Stimulated activated CD4-positive, alpha-beta T cell treated with anti-CD3 and anti-CD28 coated beads, TNF-alpha, amount 100 ng/mL, for 4 hours (primary cell): Measurements from ENCODE around the gene TPP1.

ENCODE experiments used
- DNase-seq, 3 experiments: peaks; one replicate each; pipeline ENCODE4 v3.0.0-alpha.2; 2020; ENCODE audit warnings: low read depth in 3 of 3

The TPP1 gene

DNA sequence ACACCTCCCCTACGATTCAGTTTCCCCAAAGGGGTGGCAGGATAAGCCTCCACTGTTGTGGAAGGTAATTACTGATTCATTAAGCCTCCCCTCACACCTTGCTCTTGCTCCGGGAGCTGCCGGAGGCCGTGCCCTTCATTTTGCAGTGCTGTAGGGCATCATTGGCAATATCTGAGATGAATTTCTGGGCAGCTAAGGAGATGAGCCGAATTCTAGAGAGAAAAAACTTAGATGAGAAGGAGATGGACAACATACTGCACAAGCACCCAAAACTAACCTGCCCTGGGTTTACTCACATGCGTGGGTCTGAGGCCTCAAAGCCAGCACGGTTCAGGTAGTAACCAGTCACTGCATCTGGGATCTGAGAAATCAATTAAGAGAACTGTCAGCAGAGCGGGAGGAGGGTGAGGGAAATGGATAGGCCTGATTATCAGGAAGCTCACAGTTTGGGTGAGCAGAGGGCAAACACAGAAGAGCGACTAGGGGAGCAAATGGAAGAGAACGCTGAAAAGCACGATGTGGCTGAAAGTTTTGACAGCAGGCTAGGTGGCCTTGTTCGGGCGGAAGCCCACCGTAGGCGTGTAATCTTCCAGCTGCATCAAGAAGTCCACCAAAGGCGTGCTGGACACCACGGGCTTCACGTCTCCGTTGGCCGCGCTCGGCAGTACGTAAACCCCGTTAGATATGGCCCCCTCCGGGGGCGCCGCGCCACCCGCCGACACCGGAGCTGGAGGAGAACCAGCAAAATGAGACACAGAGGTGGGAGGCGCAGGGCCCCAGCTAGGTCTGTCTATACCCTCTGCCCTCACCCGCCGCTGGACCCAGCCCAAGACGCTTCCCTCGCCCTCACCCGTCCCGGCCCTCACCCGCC lies 7.9 kb downstream of the TPP1 start:
- DNase-seq = no peak

DNA sequence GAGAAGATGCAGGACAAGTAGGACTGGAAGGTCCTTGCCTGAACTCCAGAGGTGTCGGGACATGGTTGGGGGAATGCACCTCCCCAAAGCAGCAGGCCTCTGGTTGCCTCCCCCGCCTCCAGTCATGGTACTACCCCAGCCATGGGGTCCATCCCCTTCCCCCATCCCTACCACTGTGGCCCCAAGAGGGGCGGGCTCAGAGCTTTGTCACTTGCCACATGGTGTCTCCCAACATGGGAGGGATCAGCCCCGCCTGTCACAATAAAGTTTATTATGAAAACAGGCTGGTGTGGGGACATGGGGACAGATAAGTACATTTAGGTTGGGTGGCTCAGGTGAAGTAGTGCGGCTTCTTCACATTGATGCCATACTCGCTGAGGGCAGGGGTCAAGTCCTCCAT lies 8.6 kb downstream of the TPP1 start:
- DNase-seq = no peak

DNA sequence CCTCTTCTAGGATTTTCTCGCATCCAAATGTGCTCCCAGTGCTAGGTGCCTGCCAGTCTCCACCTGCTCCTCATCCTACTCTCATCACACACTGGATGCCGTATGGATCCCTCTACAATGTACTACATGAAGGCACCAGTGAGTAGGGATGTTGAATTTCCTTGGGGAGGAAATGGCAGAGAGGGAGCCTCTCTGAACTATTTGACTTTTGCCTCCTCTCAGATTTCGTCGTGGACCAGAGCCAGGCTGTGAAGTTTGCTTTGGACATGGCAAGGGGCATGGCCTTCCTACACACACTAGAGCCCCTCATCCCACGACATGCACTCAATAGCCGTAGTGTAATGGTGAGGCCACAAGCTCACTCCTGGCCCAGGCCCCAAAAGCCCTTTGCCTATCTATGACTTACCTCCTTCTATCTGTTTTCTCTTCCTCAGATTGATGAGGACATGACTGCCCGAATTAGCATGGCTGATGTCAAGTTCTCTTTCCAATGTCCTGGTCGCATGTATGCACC lies 9.7 kb downstream of the TPP1 start:
- DNase-seq = no peak

DNA sequence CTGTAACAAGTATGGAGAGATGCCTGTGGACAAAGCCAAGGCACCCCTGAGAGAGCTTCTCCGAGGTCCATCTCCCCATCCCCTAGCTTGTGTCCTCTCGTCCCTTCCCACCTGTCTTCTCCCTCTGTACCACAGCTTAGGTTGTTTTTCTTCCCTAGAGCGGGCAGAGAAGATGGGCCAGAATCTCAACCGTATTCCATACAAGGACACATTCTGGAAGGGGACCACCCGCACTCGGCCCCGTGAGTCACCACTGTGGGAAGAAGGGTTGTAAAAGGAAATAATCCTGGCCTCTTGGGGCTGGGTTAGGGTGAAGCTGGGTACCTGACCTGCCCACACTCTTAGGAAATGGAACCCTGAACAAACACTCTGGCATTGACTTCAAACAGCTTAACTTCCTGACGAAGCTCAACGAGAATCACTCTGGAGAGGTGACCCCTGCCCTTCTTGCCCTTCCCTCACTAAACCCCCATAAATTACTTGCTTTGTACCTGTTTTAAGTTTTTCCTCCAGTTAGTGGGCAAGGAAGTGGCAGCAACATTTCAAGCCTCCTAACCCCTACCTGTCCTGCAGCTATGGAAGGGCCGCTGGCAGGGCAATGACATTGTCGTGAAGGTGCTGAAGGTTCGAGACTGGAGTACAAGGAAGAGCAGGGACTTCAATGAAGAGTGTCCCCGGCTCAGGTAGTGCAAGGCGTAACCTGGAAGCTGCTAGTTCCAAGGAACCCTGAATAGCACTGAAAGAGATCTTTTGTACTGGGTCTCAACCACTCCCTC lies 10.3 kb downstream of the TPP1 start:
- DNase-seq = no peak

DNA sequence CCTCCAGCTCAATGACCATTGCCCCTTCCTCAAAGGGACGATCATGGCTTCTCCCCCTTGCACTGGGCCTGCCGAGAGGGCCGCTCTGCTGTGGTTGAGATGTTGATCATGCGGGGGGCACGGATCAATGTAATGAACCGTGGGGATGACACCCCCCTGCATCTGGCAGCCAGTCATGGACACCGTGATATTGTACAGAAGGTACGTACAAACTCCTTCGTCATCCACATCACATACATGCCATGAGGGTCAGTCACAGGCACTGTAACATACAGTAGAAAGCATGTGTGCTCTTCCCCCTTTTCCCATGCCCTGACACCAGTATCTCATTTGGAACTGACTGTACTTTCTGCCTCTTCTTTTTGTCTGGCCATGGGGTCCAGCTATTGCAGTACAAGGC lies 11.2 kb downstream of the TPP1 start:
- DNase-seq = no peak

DNA sequence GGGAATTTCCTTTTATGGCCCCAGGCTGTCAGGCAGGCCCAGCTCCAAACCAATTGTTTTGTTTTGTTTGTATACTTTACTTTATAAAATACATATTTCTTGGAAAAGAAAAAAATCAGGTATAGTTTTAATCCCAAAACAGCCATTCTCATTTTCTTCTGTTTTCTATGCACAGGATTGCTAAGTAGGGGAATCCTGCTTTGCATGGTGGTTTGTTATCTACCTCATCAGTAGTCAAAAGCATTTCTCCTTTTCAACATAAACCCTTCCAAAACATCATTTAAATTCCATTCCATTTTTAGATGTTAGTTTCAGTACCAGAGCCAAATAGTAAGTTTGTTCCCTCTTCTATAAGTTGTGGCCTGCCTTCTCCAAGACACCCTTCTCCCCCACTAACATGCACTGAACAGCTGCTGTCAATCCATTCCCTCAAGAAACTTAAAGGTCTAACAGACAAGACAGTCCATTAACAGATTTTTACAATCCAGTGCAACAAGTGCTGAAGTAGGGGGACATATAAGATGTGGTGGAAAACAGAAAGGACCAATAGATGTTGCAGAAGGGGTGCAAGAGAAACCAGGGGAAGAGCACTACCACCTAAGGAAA lies 11.9 kb downstream of the TPP1 start:
- DNase-seq = no peak

DNA sequence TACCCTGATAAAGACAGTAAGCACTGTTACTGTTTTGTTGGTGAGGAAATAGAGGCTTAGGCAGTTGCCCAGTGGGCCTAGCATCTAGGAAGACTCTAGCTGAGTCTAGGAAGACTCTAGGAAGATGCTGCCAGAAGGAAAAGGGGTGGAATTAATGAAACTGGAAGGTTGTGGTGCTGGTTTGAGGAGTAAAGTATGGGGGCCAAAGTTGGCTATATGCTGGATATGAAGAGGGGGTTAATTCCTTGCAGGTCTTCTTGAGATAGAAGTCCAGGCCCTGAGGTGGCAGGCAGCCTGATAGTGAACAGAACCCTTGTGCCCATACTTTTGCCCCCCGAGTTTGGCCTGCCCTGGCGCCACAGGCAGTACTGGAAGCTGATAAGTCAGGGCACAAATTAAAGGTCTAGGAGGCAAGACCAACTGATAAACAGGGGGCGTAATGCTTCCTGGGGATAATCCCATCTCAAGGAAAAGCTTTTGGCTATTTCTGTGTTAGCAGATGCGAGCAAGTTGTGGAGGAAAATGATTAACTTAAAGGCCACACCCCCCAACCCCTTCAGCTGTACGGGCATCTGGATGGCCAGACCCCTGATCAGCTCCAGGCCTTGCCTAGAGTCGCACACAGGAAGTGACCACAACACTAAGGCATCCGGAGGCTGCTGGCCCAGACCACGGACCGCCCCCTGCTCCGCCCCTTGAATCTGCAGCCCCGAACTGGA lies 12.6 kb downstream of the TPP1 start:
- DNase-seq = no peak

DNA sequence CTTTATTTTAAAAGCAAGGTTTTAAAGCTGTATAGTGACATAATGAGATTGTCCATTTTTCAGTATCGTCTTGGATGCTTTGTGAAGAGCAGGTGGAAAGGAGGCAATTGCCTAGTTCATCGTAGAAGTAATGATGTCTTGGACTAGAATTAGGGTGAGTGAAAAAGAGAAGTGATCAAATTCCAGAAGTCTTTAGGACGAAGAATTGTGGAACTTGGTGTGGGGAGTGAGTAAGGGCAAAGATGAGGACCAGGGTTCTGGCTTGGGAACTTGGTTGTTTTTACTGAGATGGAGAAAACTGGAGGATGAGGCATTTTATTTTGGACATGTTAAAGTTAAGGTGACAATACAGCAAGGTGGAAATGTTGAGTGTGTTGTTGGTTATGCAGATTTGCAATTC lies 14.4 kb downstream of the TPP1 start:
- no peak for DNase-seq

DNA sequence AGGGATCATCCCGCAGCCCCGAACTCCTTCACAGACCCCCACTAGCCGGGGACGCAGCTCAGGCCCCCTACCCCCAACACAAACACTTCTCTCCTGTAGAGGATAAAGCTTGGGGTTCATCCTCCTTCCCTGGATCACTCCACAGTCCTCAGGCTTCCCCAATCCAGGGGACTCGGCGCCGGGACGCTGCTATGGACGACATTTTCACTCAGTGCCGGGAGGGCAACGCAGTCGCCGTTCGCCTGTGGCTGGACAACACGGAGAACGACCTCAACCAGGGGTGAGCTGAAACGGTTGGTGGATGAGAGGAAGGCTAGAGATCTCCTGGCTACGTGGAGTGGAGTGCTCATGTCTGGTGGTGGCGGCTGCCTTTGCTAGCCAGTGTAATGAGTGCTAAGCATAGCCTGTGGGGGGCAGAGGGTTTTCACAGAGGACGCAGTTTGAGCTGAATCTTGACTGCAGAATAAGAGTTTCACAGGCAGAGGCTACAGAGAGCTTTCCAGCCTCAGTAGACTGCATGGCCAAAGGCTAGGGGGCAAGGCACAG lies 15.1 kb downstream of the TPP1 start:
- peak in 1 of 3 experiments; percentile 38 for DNase-seq

DNA sequence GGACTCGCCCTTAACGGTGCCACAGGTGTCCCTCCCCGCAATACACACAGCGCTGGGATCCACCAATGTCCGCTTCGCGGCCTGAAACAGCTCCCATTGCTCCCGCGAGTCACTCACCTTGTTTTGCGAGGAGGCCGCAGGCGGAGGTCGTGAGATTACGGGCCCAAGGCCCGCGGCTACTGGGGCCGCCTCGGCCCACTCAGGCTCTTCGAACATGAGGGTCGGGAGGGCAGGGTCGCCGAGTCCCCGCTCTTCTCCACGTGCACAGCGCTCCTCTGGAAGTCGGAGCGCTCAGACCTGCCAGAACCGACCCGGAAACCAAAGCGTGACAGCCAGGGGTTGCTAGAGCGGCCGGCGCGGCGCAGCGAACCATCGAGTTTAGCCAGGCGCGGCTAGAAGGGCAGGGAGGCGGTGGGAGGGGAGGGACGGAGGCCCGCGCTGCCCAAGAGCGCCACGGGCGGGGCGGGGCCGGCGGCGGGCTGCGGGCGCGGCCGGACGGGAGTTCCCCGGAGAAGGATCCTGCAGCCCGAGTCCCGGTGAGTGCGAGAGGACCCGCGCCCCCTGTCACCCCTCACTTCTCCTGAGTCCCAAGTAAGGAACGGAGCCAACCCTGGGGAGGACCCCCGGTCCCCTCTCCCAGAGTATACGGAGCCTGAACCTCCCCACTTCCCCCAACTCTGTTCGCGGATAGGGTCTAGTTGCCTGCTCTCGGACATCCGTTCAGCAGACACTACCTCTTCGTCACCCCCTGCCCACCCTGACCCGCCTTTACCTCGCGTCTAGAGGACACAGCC lies 15.7 kb downstream of the TPP1 start, which contains the start of the genes ILK and RRP8:
Gene ILK (plus strand): TSS at position 488 of the 794 bp plus-strand sequence. CDS start 498 bp downstream, outside the sequence.
Gene RRP8 (minus strand): TSS at position 330 of the 794 bp plus-strand sequence. CDS start 114 bp downstream, at position 216.
- peak; percentile 66 to 76 (median 70) for DNase-seq

DNA sequence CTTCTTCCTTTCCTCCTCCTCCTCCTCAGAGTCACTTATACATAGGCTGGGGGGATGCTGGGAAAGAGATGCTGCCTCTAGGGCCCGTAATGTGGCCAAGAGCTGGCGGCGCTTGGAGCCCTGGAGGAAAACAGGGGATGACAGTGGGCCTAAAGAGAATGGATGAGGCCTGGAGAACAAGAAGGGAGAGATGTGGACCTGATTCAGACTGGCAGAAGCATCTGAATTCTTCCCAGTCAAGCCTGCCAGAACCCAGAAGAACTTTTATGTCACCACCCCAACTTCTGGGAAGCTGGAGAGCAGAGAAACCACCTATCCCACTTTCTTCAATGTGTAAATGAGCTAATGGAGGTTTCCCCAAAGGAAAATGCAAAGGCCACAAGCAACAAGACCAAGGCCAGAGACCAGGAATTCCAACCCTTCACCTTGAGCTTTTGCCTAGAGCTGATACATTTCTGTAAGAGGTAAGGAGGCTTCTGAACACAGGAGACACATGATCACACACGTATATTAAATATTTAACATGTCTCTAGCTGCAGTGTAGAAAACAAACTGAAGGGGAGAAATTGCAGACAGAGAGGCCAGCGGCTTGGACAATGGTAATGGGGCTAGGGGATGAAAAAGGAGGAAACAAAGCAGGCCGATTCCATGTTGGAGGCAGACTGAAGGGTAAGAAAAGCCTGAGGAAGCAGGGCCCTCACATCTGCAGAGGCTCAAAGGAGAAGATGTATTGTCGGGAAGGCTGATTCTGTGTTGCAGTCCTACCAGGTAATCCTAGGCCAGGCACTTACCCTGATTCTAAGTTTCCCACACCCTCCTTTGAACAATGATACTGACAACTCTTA lies 16.9 kb downstream of the TPP1 start:
- DNase-seq = no peak

DNA sequence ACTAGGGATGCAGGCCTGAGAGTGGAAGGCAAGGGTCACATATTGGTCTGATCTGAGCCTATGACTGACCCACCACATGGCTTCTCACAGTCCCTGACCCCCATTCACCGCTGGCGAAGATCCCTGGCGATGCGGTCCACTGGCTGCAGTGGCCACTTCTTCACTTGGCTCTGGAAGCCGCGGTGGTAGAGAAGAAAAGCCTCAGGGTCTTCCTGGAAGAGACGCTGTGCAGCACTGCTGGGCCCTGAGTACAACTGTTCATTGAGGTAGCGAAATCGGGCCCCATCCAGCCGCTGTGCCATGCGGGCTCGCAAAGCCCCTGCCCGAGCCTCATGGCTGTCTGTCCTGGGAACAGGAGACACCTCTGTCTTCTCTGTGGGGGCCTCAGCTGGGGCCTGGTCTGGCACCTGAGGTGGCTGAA lies 18.2 kb downstream of the TPP1 start:
- no peak for DNase-seq

DNA sequence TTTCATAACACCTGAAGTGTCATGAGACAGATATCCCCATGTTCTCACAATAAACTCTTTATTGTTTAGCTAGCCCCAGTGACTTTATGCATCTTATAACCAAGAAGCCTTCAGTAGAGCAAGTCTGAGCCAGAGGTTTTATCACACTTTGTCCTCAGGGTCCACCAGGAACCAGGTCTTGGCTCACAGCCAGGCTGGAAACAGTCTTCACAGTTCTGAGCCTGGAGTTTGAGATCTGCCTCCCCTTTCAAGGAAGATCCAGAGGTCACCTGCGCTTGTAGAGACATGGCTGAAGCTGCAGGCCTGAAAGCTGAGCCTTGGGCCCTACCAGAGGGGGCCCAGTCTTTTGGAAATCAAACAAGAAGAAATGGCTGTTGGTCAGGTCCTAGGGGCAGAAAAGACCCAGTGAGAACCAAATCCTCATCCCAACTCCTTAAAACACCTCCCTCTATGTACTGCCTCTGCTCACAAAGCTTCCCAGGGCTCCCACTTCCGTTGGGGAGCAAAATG lies 19.3 kb downstream of the TPP1 start:
- DNase-seq = no peak

DNA sequence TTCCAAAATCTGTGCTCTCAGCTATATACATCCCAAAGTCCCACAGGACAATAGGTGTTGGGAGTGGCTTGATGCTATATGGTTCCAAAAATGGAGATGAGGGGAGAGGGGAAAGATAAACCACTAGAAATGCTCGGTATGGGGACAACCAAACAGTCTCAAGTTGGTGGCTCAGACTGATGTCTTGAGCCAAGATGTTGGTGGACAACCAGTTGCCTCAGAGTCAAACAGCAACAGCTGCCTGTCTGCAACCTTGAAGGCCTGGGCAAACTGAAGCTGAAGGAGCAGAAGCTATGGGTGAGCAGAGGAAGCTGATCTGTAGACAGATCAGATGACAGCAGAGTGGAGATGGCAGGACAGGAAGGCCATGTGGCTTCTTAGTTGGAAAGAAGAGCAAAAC lies 19.8 kb downstream of the TPP1 start:
- no peak for DNase-seq

DNA sequence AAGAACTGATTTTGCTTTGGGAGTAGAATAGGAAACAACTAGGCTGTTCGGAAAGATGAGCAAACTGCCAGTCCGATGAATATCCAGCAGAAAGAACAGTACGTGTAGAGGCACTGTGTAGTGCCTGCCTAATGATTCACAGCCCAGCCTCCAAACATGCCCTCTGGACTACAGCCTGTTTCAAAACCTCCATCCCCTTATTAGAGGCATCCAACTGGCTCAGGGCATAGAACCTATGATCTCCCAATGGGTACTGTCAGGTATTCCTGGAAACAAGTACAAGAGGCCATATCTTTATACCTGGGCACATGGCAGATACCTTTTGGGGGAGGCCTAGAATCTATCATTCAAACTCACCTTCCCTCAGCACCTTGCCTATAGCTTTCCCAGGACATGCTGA lies 20.7 kb downstream of the TPP1 start:
- DNase-seq = no peak

DNA sequence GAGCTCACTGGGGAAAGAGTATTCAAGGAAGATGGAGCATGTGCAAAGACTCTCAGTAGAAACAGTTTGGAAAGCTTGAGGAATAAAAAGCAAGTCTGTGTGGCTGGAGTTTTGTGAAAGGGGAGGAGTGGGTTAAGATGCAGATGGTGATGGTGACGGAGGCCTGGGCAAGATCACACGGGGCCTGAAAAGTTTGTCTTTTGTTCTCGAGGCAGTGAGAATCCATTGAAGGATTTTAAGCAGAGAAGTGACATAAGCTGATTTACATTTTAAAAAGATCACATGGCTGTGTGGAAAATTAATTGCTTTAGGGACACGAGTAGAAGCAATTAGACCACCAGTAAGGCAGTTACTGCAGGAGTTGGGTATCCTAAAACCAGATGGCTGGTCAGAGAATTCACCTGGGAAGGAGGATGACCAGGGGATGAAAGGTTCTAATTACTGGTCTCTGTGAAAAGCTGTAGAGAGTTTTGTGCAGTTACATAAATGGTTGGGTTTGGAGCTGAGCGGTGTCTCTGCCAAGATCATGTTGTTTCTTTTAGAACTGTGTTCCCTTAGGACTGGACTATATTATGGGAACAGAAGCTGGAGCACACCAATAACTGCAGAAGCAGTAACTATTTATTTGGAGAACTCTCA lies 22.9 kb downstream of the TPP1 start:
- no peak for DNase-seq

DNA sequence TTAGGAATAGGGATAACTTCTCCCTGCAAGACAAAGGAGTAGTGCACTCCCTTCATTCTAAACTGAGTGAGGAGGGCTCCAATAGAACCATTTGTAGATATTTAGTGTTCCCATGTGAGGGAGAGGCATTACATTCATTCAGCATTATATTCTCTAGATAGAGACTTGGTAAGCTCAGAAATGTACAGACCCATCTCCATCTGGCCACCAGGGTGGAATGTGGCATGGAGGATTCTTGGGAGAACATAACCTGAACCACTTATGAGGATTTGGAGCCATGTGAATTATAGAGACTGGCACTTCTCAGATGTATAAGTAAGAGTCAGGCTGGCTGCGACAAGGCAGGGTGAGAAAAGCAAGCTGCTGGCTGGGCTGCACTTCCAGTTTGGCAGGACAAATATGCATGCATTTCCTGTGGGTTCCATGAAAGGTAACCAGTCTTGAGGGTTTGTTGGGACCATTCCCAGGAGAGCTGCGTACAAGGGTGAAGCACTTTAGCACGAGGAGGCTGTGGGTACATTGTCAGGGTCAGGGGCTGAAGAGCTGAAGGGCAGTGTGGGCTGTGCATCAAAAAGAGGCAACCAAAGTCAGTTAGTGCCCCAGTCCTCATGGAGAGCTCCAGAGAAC lies 25.0 kb downstream of the TPP1 start:
- DNase-seq = no peak

DNA sequence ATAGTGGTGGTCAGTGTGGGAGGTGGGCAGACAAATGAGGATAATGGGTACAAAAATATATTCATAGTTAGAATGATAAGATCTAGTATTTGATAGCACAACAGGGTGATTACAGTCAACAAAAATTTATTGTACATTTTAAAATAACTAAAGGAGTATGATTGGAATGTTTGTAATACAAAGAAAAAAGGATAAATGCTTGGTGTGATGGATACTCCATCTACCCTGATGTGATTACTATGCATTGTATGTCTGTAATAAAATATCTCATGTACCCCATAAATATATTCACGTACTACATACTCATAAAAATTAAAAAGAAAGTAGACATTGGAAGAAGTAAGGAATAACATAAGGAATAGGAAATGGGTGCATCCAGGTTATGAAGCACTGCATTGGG lies 31.2 kb downstream of the TPP1 start:
- DNase-seq = no peak
